K562 (cell line): Measurements from ENCODE around the gene AGBL1. TPM values are rescaled to one million over a fixed set of nuclear protein-coding genes. Genes with fewer than 3 reads are reported as not detected.

Experiments
- ATAC-seq: fragments of 200-7000 bp; cut with Tn5 transposase; 3 replicates; pipeline ENCODE4 v1.9.1; 2020; ENCODE audit warnings: moderate library complexity
- BruUV-seq: library from RNA; stranded (reverse); fragments of 400-500 nt; replicated peaks from 2 replicates; lab custom pipeline; 2021; lab: Mats Ljungman, UMichigan
- CTCF ChIA-PET: fragments of 300-600 bp; formaldehyde crosslinking; extraction: SDS; loops from one replicate; lab custom pipeline; 2021; ENCODE audit warnings: low intra/inter-chr PET ratio; lab: Yijun Ruan, JAX
- POLR2A ChIA-PET: fragments of 300-600, 350-650 bp; sonication (Branson Sonifier 250); formaldehyde crosslinking; extraction: SDS; loops from one replicate; lab custom pipeline; 2021; ENCODE audit warnings: antibody characterized with exemption, inconsistent platforms; lab: Yijun Ruan, JAX
- DNase-seq, 4 experiments: peaks; one replicate each; pipeline versions ENCODE4 v3.0.0 to v3.0.0-alpha.2; 2011 to 2018; ENCODE audit warnings: low spot score in 3 of 4, mixed read lengths in 3 of 4; ENCODE audit errors: extremely low read depth in 1 of 4
- FAIRE-seq: peaks from 2 replicates; lab custom pipeline; 2011; peaks lifted over from hg19 to GRCh38; lab: Jason Lieb, UNC
- H2AFZ ChIP-seq: 2 replicates; pipeline ENCODE4 v1.6.0; 2011; ENCODE audit warnings: low read depth, low read length, control low read depth, inconsistent platforms
- H3K27ac ChIP-seq: fragments of 200-600 bp; 3 replicates; pipeline ENCODE4 v1.8.0; 2011; ENCODE audit warnings: low read depth, mild to moderate bottlenecking, control low read depth, inconsistent platforms, low read length, moderate library complexity, mixed read lengths; ENCODE audit errors: extremely low read depth
- H3K27me3 ChIP-seq, 2 experiments: fragments of 300-600 bp in 1 of 2; 2 replicates in 1 of 2; 3 replicates in 1 of 2; pipeline versions ENCODE4 v1.6.0 to v1.8.0; 2011; ENCODE audit warnings: inconsistent platforms in 2 of 2, low read length in 2 of 2, mild to moderate bottlenecking in 1 of 2, mixed read lengths in 1 of 2, moderate library complexity in 1 of 2; ENCODE audit not compliant: control insufficient read depth in 2 of 2, insufficient read depth in 2 of 2
- H3K36me3 ChIP-seq: fragments of 300-600 bp; 3 replicates; pipeline ENCODE4 v1.8.0; 2011; ENCODE audit warnings: mild to moderate bottlenecking, low read length, inconsistent platforms; ENCODE audit not compliant: control insufficient read depth, insufficient read depth
- H3K4me1 ChIP-seq, 2 experiments: fragments of 200-600 bp in 1 of 2; replicated peaks in 1 of 2; 2 replicates in 1 of 2; 3 replicates in 1 of 2; pipeline versions ENCODE4 v1.5.1 to v1.8.0; 2011; ENCODE audit warnings: inconsistent platforms in 2 of 2, low read length in 2 of 2, mild to moderate bottlenecking in 1 of 2, mixed read lengths in 1 of 2, moderate library complexity in 1 of 2; ENCODE audit not compliant: control insufficient read depth in 2 of 2, insufficient read depth in 2 of 2
- H3K4me2 ChIP-seq: 2 replicates; pipeline ENCODE4 v1.6.1; 2011; ENCODE audit warnings: low read length, control low read depth, inconsistent platforms, mixed read lengths; ENCODE audit not compliant: insufficient read depth
- H3K4me3 ChIP-seq: fragments of 200-600 bp; sonication (generic), shearing (Covaris generic); 2 replicates; pipeline ENCODE4 v1.5.1; 2016; ENCODE audit warnings: control low read depth, inconsistent platforms
- H3K79me2 ChIP-seq: fragments of 200-600 bp; 3 replicates; pipeline ENCODE4 v1.8.0; 2011; ENCODE audit warnings: low read length, inconsistent platforms; ENCODE audit not compliant: control insufficient read depth, insufficient read depth
- H3K9ac ChIP-seq, 2 experiments: 2 replicates each; pipeline versions ENCODE4 v1.6.0 to v1.6.1; 2011; ENCODE audit warnings: low read depth in 2 of 2, low read length in 2 of 2, control low read depth in 1 of 2, inconsistent platforms in 1 of 2, mild to moderate bottlenecking in 1 of 2, mixed read lengths in 1 of 2; ENCODE audit not compliant: insufficient read depth in 1 of 2
- H3K9me1 ChIP-seq: one replicate; pipeline ENCODE4 v1.6.0; 2011; ENCODE audit warnings: inconsistent platforms, mild to moderate bottlenecking, low read length, moderate library complexity; ENCODE audit not compliant: control insufficient read depth, insufficient read depth
- H3K9me3 ChIP-seq: replicated peaks from 2 replicates; pipeline ENCODE4 v1.5.1; 2011; ENCODE audit warnings: low read depth, low read length, inconsistent platforms; ENCODE audit not compliant: control insufficient read depth, insufficient read depth
- H4K20me1 ChIP-seq: replicated peaks from 2 replicates; pipeline ENCODE4 v1.6.1; 2011; ENCODE audit warnings: low read length, inconsistent platforms, mixed read lengths; ENCODE audit not compliant: control insufficient read depth, insufficient read depth
- CAMTA2 ChIP-seq: fragments of 250-450 bp; sonication (Bioruptor Pico); conservative IDR thresholded peaks from 2 replicates; pipeline ENCODE4 v1.5.1; 2022
- FOXM1 ChIP-seq, 2 experiments: fragments of 450-650 bp in 1 of 2; sonication (generic) in 1 of 2; formaldehyde crosslinking in 1 of 2; IDR thresholded peaks; 2 replicates each; pipeline versions ENCODE4 v1.6.1 to v1.9.0; 2017 to 2022; ENCODE audit warnings: low read depth in 2 of 2, mild to moderate bottlenecking in 2 of 2, missing genetic modification reagents in 1 of 2, moderate library complexity in 1 of 2
- SAFB ChIP-seq: fragments of 200-400 bp; formaldehyde crosslinking; IDR thresholded peaks from 2 replicates; pipeline ENCODE4 v1.6.1; 2017; ENCODE audit warnings: low read depth, low read length, borderline replicate concordance
- ZNF518B ChIP-seq: fragments of 250-450 bp; sonication (Bioruptor Pico); IDR thresholded peaks from 2 replicates; pipeline ENCODE4 v1.5.0; 2021; ENCODE audit warnings: mild to moderate bottlenecking, moderate library complexity
- WGBS: fragments of 100-300 bp; shearing (Covaris generic); methylation state at CpG from one replicate; pipeline ENCODE4 v1.1.6; 2016; ENCODE audit warnings: low coverage, mixed read lengths; ENCODE audit not compliant: insufficient coverage; ENCODE audit errors: missing lambda C conversion rate; 5-methylcytosine and 5-hydroxymethylcytosine counted together
- in situ Hi-C: fragments of 300-500 bp; cut with MboI; formaldehyde crosslinking; loops from 4 replicates; pipeline ENCODE4 v1.15.0; 2018; ENCODE audit warnings: inconsistent platforms, mixed read lengths
- intact Hi-C: fragments of 100-400 bp; cut with micrococcal nuclease; formaldehyde crosslinking; loops from 2 replicates; pipeline ENCODE4 v1.14.2; 2022
- polyA plus RNA-seq, 8 experiments: library from polyadenylated mRNA; depleted of rRNA in 4 of 8; stranded (reverse) in 5 of 8; unstranded in 3 of 8; fragments of >200 nt; fragmentation: Nextera tagmentation in 2 of 8; fragmentation: Illumina TruSeq in 1 of 8; extraction: Ambion mirVana in 2 of 8; extraction: Trizol in 1 of 8; gene quantifications; 2 replicates each; pipeline versions ENCODE4 v1.2.1 to v1.2.3, GENCODE V29; 2011 to 2014; ENCODE audit warnings: inconsistent platforms in 1 of 8, missing spikeins in 1 of 8
- total RNA-seq, 7 experiments: library from RNA; depleted of rRNA in 6 of 7; stranded (reverse); fragments of >200 nt in 6 of 7; fragmentation: Illumina TruSeq in 2 of 7; extraction: Trizol in 2 of 7; gene quantifications; 2 replicates each; pipeline versions ENCODE4 v1.2.1 to v1.2.3, GENCODE V29; 2011 to 2021; ENCODE audit warnings: low replicate concordance in 1 of 7
- TF ChIP-seq, protein P1 (sequence below): fragments of 250-450 bp; sonication (Bioruptor Pico); IDR thresholded peaks from 2 replicates; pipeline ENCODE4 v1.8.0; 2021; ENCODE audit warnings: moderate library complexity, mild to moderate bottlenecking, inconsistent platforms
- TF ChIP-seq, protein P2 (sequence below): fragments of 200-400 bp; formaldehyde crosslinking; IDR thresholded peaks from 2 replicates; pipeline ENCODE4 v1.6.1; 2017; ENCODE audit warnings: mild to moderate bottlenecking, low read depth, low read length, moderate library complexity

The AGBL1 gene
- total and polyA plus RNA-seq, 9 of the 15 experiments (the other 6 are each of a cell fraction or from before 2014, with no cell fraction given), result not detected

DNA sequence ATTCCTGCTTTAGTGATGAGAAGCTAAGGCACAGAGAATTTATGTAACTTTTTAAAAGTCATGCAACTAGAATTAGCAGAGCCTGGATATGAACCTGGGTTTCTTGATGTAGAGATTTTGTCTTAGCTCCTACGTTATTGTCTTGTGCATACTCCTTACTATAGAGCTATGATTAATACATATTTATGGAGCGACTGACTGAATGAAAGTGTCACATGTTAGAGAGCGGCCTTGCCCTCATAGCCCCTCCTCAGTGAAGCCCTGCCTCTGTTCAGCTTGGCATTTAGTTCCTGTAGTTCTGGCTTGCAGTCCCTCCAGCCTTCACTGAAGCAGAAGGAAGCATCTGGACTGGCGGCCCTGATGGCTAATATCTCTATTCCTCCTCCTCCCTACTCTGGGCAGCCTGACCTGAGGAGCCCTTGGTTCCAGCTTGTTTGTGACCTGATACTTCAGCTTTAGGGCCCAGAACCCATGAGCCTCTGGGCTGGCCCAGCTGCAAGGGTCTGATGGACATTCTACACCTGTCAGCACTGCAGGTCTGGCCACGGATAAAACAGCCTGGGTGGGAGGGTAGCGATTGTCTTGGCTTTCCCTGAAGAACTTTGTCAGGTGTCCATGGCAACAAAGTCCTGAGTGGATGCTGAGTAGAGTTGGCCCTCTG is 13.4 kb upstream of the AGBL1 start:
- intact Hi-C loops, result no loop called here
- H3K9ac ChIP-seq, result no peak overlapping the region
- no peak overlapping the region for H3K4me2 ChIP-seq
- no peaks in the 10 kb centered on the region for H3K79me2 ChIP-seq
- in situ Hi-C loops, result no loop called here
- no peaks in the 10 kb centered on the region for H3K27me3 ChIP-seq
- no peak overlapping the region for H3K27ac ChIP-seq
- 1% methylated on average over 6 of the region's 6 CpGs for WGBS
- no peaks in the 10 kb centered on the region for H3K9me1 ChIP-seq
- ChIA-PET CTCF (no interaction called here), POLR2A (no interaction called here)
- no peak for DNase-seq
- no peaks in the 10 kb centered on the region for H3K4me1 ChIP-seq
- no peak overlapping the region for H3K4me3 ChIP-seq
- H3K9me3 ChIP-seq, result no peaks in the 10 kb centered on the region
- no peak for ATAC-seq
- H2AFZ ChIP-seq, result no peak overlapping the region
- no peaks in the 10 kb centered on the region for H4K20me1 ChIP-seq
- FAIRE-seq, result no peak
- BruUV-seq, result no TSS peak
- H3K36me3 ChIP-seq, result no peaks in the 10 kb centered on the region
- no peak for TF ChIP-seq SAFB
- no peak for TF ChIP-seq FOXM1 (IDR thresholded peaks at IDR 0.05; ENCODE audit: low read depth)
- TF ChIP-seq FOXM1 (CRISPR knock-in tag; IDR thresholded peaks at IDR 0.05; ENCODE audit: low read depth), result no peak
- TF ChIP-seq, protein P1, sequence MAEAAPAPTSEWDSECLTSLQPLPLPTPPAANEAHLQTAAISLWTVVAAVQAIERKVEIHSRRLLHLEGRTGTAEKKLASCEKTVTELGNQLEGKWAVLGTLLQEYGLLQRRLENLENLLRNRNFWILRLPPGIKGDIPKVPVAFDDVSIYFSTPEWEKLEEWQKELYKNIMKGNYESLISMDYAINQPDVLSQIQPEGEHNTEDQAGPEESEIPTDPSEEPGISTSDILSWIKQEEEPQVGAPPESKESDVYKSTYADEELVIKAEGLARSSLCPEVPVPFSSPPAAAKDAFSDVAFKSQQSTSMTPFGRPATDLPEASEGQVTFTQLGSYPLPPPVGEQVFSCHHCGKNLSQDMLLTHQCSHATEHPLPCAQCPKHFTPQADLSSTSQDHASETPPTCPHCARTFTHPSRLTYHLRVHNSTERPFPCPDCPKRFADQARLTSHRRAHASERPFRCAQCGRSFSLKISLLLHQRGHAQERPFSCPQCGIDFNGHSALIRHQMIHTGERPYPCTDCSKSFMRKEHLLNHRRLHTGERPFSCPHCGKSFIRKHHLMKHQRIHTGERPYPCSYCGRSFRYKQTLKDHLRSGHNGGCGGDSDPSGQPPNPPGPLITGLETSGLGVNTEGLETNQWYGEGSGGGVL (CRISPR knock-in tag), result no peak
- no peak for TF ChIP-seq CAMTA2 (CRISPR knock-in tag)
- no peak for TF ChIP-seq ZNF518B (CRISPR knock-in tag)
- TF ChIP-seq, protein P2, sequence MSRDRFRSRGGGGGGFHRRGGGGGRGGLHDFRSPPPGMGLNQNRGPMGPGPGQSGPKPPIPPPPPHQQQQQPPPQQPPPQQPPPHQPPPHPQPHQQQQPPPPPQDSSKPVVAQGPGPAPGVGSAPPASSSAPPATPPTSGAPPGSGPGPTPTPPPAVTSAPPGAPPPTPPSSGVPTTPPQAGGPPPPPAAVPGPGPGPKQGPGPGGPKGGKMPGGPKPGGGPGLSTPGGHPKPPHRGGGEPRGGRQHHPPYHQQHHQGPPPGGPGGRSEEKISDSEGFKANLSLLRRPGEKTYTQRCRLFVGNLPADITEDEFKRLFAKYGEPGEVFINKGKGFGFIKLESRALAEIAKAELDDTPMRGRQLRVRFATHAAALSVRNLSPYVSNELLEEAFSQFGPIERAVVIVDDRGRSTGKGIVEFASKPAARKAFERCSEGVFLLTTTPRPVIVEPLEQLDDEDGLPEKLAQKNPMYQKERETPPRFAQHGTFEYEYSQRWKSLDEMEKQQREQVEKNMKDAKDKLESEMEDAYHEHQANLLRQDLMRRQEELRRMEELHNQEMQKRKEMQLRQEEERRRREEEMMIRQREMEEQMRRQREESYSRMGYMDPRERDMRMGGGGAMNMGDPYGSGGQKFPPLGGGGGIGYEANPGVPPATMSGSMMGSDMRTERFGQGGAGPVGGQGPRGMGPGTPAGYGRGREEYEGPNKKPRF, result no peak
